SK-N-SH (cell line): Measurements from ENCODE around the gene PTN.

Experiments used
- CHD2 ChIP-seq: fragments of 150-350 bp; IDR thresholded peaks from 2 replicates; pipeline ENCODE4 v1.6.1; 2018; ENCODE audit warnings: low read length; ENCODE audit not compliant: partially characterized antibody
- CTCF ChIP-seq: fragments of 200-600 bp; sonication (generic); IDR thresholded peaks from 2 replicates; pipeline ENCODE4 v1.6.1; 2017; ENCODE audit warnings: antibody characterized with exemption, mild to moderate bottlenecking, moderate library complexity
- EP300 ChIP-seq, 2 experiments: IDR thresholded peaks; 2 replicates each; pipeline versions ENCODE4 v1.4.0 to v1.6.1; 2012; ENCODE audit warnings: borderline replicate concordance in 1 of 2, low read depth in 1 of 2, low read length in 1 of 2
- IRF3 ChIP-seq: fragments of 150-350 bp; IDR thresholded peaks from 2 replicates; pipeline ENCODE4 v1.6.1; 2016; ENCODE audit warnings: mild to moderate bottlenecking, low read depth, low read length
- MAX ChIP-seq: IDR thresholded peaks from 2 replicates; pipeline ENCODE4 v1.4.0; 2012; ENCODE audit warnings: low read depth
- PBX3 ChIP-seq: IDR thresholded peaks from 2 replicates; pipeline ENCODE4; 2012
- POLR2AphosphoS5 ChIP-seq: IDR thresholded peaks from 2 replicates; pipeline ENCODE4 v1.6.1; 2012; ENCODE audit warnings: low read depth, low read length
- TAF1 ChIP-seq: IDR thresholded peaks from 2 replicates; pipeline ENCODE4 v1.6.1; 2012; ENCODE audit warnings: low read depth, mild to moderate bottlenecking, low read length, moderate library complexity, borderline replicate concordance

- TF ChIP-seq PBX3: no peak
- no peak for TF ChIP-seq CHD2
- TF ChIP-seq CTCF: no peak
- TF ChIP-seq POLR2AphosphoS5: no peak
- no peak for TF ChIP-seq IRF3
- TF ChIP-seq TAF1: no peak
- no peak for TF ChIP-seq EP300 (IDR thresholded peaks at IDR 0.05; ENCODE audit: borderline replicate concordance in 1 of 2, low read depth in 1 of 2, low read length in 1 of 2)
- no peak for TF ChIP-seq MAX
Measured at GRCh38 chr7:137316648-137317353, 26.7 kb downstream of the PTN start.
